Measurements from ENCODE around the gene STXBP5. TPM values are rescaled to one million over a fixed set of nuclear protein-coding genes. Genes with fewer than 3 reads are reported as not detected.

STXBP5 gene
- total RNA-seq, 1 donor from 2014 or later: 36.5 TPM

DNA sequence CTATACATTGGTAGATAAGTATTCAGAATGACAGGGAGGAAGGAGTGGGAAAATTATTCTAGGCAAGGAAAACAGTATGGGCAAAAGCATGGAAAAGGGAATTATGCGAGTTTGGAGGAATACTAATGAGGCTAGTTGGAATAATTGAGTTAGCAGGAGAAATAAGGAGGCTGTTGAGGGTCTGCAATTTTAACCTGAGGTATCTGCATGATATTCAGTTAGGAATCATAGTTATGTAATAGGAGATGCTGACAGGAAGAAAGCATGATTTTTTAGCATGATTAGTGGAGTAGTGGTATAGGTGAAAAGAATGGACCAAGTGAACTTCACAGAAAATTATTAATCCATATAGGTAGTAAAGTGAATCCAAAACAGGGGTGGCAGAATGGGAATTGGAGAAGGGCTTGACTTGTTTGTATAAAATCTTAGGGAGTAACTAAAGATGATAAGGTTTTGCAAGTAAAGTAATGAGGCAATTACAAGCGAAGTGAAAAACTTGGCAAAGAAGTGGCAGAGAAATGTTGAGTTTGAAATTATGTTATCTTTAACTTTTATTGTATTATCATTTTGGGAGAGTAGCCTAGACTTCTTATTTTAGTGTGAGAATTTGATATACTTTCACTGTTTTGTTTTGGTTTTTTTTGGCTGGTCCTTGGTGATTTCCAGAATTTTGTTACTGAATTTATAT lies 5.7 kb downstream of the STXBP5 start:
- no peak for DNase-seq (ENCODE audit: low read depth)

DNA sequence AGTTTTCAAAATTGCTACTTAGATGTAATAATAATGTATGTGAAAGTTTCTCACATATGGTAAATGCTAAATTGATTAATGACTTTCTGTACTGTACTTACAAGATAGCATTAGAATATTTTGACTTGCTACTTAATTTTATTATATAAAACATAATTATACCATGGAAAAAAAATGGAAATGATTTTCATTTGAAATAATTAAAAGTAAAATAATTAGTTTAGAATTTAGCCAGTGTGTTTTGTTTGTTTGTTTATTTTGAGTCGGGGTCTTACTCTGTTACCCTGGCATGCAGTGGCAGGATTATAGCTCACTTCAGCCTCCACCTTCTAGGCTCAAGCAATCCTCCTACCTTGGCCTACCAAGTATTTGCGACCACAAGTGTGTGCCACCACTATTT lies 7.1 kb downstream of the STXBP5 start:
- DNase-seq (ENCODE audit: low read depth): no peak

DNA sequence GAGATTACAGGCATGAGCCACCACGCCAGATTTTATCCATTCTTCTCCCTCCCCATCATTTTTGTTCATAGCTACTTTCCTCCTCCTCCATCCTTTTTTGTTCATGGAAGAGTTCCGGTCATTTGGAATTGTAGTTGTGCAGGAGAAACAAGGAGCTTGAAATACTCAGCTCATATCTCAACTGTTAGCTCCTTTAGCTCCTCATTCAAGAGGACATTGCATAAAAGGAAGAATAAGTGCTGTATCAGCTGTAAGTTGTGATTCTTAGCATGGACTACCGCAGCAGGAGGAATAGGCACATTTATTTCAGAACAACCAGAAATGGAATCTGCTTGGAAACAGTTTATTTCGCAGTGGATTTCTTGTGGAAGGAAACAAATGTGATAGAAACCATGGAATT lies 7.6 kb downstream of the STXBP5 start:
- no peak for DNase-seq (ENCODE audit: low read depth)

DNA sequence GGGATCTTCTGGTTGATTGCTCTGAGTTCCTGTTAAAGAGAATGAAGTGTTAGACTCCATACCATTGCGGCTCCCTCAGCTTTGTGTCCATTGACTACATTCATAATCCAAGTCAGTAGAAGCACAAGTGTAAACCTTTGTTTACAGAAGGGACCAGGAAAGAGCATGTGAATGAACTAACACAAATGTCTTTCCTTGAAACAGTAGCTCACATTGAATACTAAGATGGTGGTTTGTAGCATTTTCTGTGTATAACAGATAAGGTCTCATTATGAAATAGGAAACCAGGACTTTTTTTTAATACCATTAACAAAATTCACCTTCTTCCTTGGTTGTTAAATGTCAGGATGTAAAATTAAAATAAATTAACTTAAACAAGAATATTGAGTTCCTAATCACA lies 8.4 kb downstream of the STXBP5 start:
- DNase-seq (ENCODE audit: low read depth): no peak

DNA sequence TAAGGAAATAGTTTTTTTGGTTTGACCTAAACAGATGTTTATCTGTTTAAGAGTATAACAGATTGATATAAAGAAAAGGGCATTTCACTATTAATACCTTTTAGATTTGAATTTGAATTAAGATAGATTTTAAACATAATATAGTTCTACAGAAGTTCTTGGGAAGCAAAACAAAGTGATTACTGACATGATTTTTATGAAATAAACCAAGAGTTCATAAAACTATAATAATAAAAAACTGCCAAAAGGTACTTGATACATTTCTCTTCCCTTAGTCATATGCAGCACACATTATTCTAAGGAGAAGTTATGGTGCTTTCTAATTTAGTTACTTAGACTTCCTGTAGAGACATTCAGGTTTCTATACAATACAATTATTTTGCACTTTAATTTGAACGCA lies 9.6 kb downstream of the STXBP5 start:
- no peak for DNase-seq (ENCODE audit: low read depth)

DNA sequence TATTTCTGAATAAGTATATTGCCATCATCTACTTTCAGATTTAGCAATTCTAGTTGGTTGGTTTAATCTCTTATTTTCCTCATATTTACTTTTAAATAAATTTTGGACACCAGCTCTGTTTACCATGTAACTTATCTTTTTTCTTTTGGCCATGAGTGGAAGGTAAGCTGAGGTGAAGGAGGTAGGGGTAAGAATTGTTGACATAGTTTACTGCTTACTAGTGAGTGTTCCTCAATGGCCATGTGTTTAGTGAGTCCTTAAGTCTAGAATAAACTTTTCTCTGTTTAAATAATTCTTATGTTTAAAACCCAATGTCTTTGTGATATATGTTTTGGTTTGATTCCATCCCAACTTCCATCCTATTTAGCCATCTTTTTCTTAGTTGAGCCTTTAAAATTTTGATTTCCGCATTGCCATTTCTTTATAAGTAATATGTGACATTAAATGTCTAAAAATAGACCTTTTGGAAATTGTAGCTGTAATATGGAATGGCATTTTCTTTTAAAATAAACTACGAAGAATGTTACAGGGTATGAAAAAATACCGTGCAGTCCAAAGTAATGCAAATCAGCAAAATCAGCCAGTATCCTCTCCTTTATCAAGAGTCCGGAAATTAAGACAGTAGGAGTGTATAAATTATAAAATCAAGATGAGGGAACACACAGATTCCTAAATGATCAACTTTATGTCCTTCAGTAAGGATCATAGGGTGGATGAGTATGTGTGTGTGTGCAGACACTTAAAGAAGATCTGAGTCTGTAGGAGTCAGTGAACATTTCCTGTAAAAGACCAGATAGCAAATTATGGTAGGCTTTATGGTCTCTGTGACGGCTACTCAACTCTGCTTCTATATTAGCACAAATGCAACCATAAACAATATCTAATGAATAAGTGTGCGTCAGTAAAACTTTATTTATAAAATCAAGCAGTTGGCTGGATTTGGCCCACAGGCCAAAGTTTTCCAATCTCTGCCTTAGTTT lies 10.3 kb downstream of the STXBP5 start:
- DNase-seq (ENCODE audit: low read depth): no peak

DNA sequence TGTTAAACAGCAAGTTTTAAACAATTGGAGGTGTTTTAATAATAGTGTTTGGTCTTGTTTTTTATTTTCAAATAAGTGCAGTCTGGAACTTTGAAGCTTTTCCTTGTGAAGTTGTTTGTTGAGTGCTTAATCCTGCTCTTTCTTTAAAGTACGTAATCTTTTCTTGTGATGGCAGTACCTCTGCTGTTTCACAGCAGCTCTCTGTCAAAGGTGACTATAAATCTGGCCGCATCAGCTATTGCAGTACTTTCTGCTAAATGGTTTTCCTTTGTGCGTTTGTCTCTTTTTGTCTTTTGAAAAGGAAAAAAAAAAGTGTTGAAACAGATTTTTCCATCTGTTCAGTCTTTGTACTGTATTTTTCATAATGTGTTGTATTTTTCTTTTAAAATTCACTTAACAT lies 12.7 kb downstream of the STXBP5 start:
- no peak for DNase-seq (ENCODE audit: low read depth)

DNA sequence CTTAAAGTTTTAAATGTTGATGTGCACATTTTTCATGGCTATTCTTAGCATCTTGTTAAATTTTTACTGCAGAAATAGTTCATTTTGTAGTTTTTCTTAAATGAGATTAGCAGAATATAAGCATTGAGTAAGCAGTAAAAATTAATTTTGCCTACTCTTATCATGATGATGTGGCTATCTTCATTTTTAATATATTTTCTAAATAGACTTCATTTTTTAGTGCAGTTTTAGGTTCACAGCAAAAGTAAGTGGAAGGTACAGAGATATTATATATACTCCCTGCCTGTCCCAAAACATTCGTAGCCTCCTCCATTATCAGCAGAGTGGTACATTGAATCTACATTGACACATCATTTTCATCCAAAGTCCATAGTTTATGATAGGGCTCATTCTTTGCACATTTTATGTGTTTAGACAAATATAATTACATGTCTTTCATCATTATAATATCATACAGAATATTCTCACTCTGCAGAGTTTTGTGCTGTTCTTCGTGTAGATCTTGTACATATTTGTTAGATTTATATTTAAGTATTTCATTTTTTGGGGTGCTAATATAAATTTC lies 13.7 kb downstream of the STXBP5 start:
- DNase-seq (ENCODE audit: low read depth): no peak

DNA sequence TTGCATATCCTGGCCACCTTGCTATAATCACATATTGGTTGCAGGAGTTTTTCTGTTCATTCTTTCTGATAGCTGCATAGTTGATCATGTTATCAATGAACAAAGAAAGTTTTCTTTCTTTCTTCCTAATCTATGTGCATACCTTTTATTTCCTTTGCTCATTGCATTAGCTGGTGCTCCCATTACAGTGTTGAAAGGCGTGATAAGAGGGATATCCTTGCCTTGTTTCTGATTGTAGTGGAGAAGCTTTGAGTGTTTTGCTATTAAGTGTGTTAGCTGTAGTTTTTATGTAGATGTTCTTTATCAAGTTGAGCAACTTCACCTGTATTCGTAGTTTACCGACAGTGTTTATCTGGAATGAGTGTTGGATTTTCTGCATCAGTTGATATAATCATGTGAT lies 14.6 kb downstream of the STXBP5 start:
- DNase-seq (ENCODE audit: low read depth): no peak

DNA sequence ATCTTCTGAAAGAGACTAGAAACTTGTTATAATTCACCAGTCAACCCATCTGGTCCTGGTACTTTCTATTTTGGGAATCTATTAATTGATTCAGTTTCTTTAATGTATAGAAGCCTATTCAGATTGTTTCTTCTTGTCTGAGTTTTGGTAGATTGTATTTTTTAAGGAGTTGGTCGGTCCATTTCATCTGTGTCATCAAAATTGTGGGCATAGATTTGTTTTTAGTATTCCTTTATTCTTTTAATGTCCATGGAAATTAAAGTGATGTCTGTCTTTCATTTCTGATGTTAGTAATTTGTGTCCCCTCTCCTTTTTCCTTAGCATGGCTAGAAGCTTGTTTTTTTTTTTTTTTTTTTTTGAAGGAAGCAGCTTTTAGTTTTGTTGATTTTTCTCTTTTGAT lies 15.2 kb downstream of the STXBP5 start:
- DNase-seq (ENCODE audit: low read depth): no peak

DNA sequence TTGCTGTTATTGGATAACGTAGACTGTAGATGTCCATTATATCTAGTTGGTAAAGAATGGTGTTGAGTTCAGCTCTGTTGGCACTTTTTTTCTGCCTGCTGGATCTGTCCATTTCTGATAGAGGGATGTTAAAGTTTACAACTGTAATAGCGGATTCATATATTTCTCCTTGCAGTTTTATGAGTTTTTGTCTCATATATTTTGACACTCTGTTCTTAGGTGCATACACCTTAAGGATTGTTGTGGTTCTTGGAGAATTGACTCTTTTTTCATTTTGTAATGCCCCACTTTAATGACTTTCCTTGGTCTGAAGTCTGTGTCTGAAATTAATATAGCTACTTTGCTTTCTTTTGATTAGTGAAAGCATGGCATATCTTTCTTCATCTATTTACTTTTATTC lies 16.1 kb downstream of the STXBP5 start:
- DNase-seq (ENCODE audit: low read depth): no peak

DNA sequence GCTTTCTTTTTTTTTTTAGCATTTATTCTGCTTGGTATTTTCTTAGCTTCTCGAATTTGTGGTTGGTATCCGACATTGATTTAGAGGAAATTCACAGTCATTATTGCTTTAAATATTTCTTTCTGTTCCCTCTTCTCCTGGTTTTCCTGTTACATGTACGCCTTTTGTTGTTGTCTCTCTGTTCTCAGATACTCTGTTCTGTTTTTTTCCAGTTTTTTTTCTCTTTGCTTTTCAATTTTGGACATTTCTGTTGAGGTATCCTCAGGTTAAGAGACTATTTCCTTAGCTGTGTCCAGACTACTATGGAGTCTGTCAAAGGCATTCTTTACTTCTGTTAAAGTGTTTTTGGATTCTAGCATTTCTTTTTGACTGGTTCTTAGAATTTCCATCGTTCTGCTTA lies 17.5 kb downstream of the STXBP5 start:
- no peak for DNase-seq (ENCODE audit: low read depth)

DNA sequence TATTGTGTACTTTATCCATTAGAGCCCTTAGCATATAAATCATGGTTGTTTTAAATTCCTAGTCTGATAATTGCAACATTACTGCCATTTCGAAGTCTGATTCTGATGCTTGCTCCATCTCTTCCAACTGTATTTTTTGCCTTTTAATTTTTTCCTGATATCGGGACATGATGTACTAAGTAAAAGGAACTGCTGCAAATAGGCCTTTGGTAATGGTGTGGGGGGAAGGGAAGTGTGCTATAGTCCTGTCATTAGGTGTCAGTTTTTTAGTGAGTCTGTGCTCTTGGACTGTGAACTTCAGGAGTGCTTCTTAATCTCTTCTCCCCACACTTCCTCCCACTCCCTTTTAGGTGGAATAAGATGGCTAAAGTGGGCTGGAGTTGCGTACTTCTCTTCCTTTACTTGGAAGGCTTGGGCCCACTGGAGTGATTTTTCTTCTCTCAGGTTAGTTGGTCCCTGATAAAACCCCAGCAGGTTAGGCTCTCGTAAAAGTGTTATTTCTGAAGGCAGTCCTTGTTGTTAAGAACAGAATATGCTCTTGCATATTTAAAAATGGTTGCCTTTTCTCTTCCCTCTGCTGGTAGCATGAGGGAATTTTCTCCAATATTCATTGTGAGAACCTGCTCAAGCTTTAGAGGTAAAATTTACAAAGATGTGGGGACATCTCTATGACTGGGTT lies 18.1 kb downstream of the STXBP5 start:
- no peak for DNase-seq (ENCODE audit: low read depth)

DNA sequence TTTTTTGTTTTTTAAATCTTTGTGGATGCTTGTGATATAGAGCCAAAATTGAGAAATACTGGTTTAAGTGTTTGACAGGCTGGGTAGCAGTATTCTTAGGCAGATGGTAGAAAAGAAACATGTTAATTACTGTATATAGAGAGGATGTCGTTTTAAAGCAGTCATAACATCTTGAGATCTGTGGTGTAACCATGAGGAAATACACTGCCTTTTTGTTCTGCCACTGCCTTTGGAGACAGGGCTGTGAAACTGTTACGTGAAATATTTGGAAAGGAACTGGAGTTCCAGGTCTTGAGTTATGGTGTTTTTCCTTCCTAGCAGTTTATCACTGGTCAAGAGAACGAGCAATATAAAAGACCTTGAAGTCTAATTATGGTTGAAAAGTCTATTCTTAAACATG lies 19.5 kb downstream of the STXBP5 start:
- no peak for DNase-seq (ENCODE audit: low read depth)

DNA sequence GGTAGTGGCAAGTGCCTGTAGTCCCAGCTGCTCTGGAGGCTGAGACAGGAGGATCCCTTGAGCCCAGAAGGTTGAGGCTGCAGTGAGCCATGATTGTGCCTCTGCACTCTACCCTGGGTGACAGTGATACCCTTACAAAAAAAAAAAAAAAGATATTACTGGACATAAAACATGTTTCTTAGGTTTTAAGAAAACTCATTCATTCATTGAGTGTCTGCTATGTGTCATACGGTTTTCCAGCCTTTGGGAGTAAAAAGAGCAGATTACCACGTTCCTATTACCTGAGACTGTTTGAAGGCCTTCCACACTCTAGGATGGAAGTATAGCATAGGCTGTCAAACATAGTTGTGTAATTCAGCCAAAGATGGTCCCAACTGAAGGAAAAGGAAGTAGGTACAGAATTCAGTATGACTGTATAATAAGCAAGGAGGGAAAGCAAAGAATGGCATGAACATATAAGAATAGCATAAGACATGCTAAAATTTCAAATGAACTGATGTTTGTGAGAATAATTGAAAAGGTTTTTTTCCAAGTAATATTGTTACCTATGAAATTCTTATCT lies 22.0 kb downstream of the STXBP5 start:
- no peak for DNase-seq (ENCODE audit: low read depth)

DNA sequence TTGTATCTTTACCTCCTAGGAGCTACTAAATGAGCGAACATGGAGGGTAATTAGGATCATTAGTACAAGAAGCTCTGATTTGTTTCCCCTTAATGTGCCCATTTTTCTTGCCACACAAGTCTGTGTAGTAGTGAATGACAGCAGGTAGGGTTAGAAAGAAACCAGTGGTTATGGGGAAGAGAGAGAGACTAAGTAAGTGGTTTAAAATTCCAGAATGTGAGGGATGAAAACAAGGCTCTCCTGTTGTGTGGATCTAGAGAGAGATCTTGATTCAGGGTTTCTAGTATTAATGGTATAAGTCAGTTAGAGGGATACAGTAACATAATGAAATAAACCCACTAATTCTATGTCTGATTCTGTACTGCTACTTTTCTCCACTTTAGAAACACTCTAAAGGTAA lies 22.7 kb downstream of the STXBP5 start:
- no peak for DNase-seq (ENCODE audit: low read depth)

DNA sequence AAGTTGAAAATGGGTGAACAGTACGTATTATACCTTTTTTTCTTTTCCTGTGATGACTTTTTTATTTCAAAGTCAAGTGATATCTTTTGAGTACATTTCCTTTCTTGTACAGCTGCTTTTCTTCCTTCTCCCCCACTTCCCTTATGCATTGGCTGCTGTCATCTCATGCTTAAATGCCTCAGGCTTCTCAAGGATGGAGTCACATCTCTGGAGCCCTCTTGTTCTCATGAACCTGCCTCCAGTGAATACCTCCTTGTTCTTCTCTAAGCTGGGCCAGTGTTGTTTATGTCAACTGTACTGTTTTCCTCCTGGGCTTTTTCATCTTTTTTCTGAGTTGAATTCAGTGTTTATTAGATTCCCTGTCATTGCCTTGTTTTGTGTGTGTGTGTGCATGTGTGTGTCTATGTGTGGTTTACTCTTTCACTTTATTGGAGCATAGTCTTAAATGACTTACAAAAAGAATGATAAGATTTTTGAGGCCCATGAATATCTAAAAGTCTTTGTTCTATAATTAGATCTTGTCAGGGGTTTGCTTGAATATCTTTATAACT lies 23.6 kb downstream of the STXBP5 start:
- DNase-seq (ENCODE audit: low read depth): no peak

DNA sequence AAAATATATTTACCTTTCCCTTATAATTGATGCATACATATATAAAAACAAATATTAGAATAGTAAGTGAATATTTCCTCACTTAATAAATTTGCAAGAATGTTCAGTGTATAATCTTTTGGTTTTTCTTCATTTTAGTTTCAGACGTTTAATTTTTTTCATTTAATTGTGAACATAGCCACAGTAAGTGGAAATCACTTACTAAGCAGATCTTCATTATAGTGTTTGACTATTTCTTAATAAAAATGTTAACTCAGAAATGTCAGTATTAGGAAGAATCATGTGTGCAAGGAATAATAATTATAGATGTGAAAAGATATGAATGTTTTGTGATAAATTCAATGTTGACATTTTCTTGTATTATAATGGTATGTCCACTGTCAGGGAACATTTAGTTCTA lies 27.4 kb downstream of the STXBP5 start:
- DNase-seq (ENCODE audit: low read depth): no peak

DNA sequence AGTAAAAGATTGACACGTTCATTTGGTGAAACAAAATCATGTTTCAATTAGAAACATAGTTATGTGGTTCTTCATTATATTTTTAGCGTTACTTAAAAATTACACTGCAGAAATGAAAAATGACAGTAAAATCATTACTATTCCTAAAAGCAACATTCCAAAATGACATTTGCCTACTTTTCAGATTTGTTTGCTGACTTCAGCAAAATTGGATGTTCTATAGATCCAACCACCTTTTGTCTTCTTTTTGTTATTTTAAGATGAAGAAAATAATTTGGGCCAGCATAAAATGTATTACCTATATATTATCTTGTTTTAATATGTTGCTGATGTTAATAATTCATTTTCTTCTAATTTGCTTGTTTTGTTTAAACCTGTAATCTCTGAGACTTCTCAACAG lies 30.5 kb downstream of the STXBP5 start:
- DNase-seq (ENCODE audit: low read depth): no peak

DNA sequence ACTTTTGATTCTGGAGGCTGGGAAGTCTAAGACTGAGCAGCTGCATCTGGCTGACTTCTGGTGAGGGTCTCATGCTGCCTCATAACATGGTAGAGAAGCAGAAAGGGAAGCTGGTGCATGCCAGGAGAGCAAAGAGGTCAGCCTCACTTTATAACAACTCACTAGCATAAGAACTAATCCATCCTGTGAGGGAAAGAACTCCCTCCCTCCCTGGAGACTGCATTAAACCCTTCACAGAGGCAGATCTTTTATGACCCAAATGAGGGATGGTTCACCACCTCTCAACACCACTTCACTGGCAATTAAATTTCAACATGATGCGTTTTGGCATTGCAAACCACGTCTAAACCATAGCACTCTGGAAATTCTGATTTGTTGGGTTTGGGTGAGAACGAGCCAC lies 33.9 kb downstream of the STXBP5 start:
- DNase-seq (ENCODE audit: low read depth): no peak

DNA sequence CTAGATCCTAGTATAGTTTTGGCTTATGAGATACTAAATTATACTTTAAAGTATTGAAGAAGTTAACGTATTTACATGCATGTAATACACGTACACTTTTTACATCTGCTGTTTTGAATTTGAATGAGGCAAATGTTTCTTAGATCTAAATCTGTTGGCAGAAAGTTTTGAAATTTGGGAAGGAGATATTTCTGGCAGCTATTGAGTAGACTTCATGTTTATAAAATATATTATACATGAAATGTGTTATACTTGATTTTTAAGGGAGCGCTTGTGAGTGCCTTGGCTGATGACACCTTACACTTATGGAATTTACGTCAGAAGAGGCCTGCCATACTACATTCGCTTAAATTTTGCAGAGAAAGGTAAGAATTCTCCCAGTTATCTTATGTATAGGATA lies 34.7 kb downstream of the STXBP5 start:
- no peak for DNase-seq (ENCODE audit: low read depth)
